GM18505 (cell line): ENCODE measurements around the gene NLRP9.

Experiments
- ATAC-seq: cut with Tn5 transposase; IDR thresholded peaks from one replicate; pipeline ENCODE4 v1.9.1; 2021; ENCODE audit not compliant: unreplicated experiment
- POLR2A ChIP-seq: IDR thresholded peaks from 4 replicates; pipeline ENCODE4 v1.6.1; 2011; ENCODE audit warnings: borderline replicate concordance; ENCODE audit not compliant: insufficient read depth, insufficient read length; ENCODE audit errors: extremely low read depth

The NLRP9 gene

GRCh38 chr19:55696301-55697068, 41.7 kb downstream of the NLRP9 start:
- ATAC-seq, result no peak
- TF ChIP-seq POLR2A, result no peak

DNA sequence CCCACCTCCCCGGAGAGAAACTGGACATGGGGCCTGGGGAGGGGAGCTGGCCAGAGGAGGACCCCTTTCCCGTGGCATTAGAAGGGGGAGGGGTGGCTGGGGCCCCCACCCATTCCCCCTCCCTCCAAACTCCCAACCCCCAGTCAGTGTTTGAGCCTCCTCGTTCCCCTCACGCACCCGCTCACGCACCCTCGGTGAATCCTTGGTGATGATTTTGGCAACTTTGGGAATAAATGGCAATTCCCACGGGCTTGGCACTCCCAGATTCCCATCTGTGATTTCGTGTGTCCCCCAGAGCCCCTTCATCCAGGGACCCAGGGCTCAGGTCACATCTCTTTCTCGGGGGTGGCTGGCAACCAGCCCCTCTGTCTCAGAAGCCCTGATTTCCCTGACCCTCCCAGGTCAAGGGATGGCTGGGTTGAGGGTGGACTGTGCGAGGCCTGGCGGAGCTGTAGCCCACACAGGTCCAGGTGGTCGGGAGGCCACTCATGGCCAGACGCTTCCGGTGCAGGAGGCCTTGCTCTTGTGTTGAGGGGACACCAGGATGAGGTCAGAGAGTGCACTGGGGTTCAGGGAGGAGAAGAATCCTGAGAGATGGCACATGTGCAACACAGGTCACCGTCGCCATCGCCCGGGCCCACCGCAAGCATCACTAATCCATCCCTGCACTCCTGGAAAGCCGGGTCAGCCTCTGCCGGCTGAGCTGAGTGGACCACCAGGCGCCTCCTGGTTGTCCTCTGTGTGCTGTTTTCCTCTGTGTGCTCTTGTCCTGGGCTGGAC, 42.5 kb downstream of the NLRP9 start:
- no peak for TF ChIP-seq POLR2A

GRCh38 chr19:55694656-55695491, 43.3 kb downstream of the NLRP9 start:
- ATAC-seq, result no peak
- no peak for TF ChIP-seq POLR2A

More for the DNA sequence above, 42.5 kb downstream of the NLRP9 start:
- no peak for ATAC-seq

DNA sequence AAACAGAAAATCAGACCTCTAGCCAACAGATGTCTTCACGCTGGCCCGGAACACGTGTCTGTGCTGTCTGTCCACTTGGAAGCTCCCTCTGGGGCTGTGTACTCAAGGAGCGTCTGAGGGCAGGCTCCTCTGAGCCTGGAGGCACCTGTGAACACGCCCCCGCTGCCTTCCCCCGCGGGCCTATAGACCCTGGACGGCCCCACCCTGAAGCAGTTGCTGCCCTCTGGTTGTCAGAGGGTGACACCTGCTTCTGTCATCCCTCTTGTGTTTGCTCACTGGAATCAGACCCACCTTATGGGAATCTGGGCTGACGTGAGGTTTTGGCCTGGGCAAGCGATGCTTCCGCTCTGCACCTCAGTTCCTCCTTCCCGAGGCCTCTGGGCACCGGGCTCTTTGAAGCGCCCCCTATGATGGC, 44.0 kb downstream of the NLRP9 start:
- no peak for ATAC-seq
- no peak for TF ChIP-seq POLR2A

GRCh38 chr19:55693336-55693974, 44.7 kb downstream of the NLRP9 start:
- TF ChIP-seq POLR2A, result no peak
- no peak for ATAC-seq

DNA sequence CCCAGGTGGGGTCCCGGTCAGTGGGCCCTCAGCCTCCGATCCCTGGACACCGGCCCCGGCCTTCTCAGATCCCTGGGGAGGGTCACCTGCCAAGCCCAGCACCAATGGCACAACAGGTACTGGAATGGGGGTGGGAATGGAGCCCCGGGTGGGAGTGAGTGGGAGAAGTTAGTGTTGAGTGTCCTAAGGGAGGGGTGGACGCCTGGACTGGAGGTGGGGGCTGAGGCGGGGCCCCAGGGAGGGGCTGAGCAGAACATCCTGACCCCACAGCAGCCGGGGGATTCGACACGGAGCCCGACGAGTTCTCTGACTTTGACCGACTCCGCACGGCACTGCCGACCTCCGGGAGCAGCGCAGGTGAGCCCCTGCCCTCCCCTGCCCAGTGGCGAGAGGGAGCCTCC, 45.5 kb downstream of the NLRP9 start:
- ATAC-seq, result no peak
- TF ChIP-seq POLR2A, result no peak

- no peak for ATAC-seq
- TF ChIP-seq POLR2A, result no peak
Observed at GRCh38 chr19:55691561-55692481, 46.4 kb downstream of the NLRP9 start.

- ATAC-seq, result no peak
- no peak for TF ChIP-seq POLR2A
Observed at GRCh38 chr19:55690769-55691545, 47.2 kb downstream of the NLRP9 start.

GRCh38 chr19:55690109-55690768, 48.0 kb downstream of the NLRP9 start:
- TF ChIP-seq POLR2A, result no peak
- no peak for ATAC-seq

GRCh38 chr19:55689411-55690108, 48.6 kb downstream of the NLRP9 start:
- TF ChIP-seq POLR2A, result no peak
- ATAC-seq, result no peak
